Hepatocyte (in vitro differentiated cells): Measurements from ENCODE around the gene KDM4B.

Source experiments
- EZH2 ChIP-seq: fragments of 200-600 bp; sonication (generic); IDR thresholded peaks from 2 replicates; pipeline ENCODE4 v1.6.1; 2016; ENCODE audit warnings: antibody characterized with exemption, mild to moderate bottlenecking, borderline replicate concordance
- TF ChIP-seq, protein P1 (sequence below): fragments of 200-600 bp; sonication (generic); IDR thresholded peaks from 2 replicates; pipeline ENCODE4 v1.5.1; 2016; ENCODE audit warnings: antibody characterized with exemption, mild to moderate bottlenecking; ENCODE audit not compliant: poor library complexity

DNA sequence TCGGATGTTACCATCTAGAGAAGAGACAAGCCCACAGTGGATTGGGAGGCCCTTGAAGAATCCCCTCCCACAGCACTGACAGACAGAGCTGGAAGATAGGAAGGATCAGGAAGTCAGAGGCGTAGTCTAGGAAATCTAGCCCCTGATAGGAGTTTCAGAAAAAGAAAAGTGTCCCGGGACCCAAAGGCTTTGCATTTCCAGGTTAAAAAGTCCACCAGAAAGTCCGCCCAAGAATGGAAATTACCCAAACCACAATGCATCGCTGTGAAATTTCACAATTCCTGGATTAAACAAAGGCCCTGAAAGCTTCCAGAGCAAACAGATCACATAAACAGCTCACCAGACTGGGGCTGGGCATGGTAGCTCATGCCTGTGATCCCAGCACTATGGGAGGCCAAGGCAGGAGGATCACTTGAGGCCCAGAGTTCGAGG lies 146.9 kb downstream of the KDM4B start:
- TF ChIP-seq, protein P1, sequence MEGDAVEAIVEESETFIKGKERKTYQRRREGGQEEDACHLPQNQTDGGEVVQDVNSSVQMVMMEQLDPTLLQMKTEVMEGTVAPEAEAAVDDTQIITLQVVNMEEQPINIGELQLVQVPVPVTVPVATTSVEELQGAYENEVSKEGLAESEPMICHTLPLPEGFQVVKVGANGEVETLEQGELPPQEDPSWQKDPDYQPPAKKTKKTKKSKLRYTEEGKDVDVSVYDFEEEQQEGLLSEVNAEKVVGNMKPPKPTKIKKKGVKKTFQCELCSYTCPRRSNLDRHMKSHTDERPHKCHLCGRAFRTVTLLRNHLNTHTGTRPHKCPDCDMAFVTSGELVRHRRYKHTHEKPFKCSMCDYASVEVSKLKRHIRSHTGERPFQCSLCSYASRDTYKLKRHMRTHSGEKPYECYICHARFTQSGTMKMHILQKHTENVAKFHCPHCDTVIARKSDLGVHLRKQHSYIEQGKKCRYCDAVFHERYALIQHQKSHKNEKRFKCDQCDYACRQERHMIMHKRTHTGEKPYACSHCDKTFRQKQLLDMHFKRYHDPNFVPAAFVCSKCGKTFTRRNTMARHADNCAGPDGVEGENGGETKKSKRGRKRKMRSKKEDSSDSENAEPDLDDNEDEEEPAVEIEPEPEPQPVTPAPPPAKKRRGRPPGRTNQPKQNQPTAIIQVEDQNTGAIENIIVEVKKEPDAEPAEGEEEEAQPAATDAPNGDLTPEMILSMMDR, result no peak
- no peak for TF ChIP-seq EZH2
